Vagina (tissue), 2 donors: Measurements from ENCODE around the gene IL17RA. TPM values are rescaled to one million over a fixed set of nuclear protein-coding genes. Genes with fewer than 3 reads are reported as not detected.

Source experiments
- DNase-seq, 2 donors: peaks; one replicate each; pipeline ENCODE4 v3.0.0-alpha.2; 2017; ENCODE audit errors: extremely low spot score in 2 of 2
- H3K27ac ChIP-seq: fragments of 200-600 bp; sonication (generic); one replicate; pipeline ENCODE4 v1.5.1; 2019
- H3K27me3 ChIP-seq: fragments of 200-600 bp; sonication (generic); one replicate; pipeline ENCODE4 v1.5.1; 2019
- H3K36me3 ChIP-seq, 2 donors: fragments of 200-600 bp; sonication (generic); one replicate each; pipeline ENCODE4 v1.5.1; 2017 to 2019
- H3K4me1 ChIP-seq: fragments of 200-600 bp; sonication (generic); one replicate; pipeline ENCODE4 v1.5.1; 2019
- H3K4me3 ChIP-seq, 2 donors: fragments of 200-600 bp; sonication (generic); 1 replicate in 1 of 2; 2 replicates in 1 of 2; pipeline ENCODE4 v1.5.1; 2016 to 2019
- H3K9me3 ChIP-seq: fragments of 200-600 bp; sonication (generic); one replicate; pipeline ENCODE4 v1.5.1; 2019
- POLR2A ChIP-seq, 2 donors: fragments of 450-650 bp; IDR thresholded peaks; one replicate each; pipeline ENCODE4 v1.6.1; 2017; ENCODE audit warnings: antibody characterized with exemption in 2 of 2, mild to moderate bottlenecking in 2 of 2, moderate library complexity in 2 of 2
- POLR2AphosphoS5 ChIP-seq, 2 donors: sonication (generic); formaldehyde crosslinking; IDR thresholded peaks; one replicate each; pipeline ENCODE4 v1.9.0; 2017; ENCODE audit warnings: antibody characterized with exemption in 2 of 2, mild to moderate bottlenecking in 2 of 2, low read depth in 1 of 2; ENCODE audit not compliant: insufficient read depth in 1 of 2
- intact Hi-C: fragments of 100-400 bp; cut with DNase I; formaldehyde crosslinking; loops from one replicate; pipeline ENCODE4 v1.15.1; 2023
- total RNA-seq: library from RNA; depleted of rRNA; stranded (reverse); fragments of >200 nt; gene quantifications from one replicate; pipeline ENCODE4 v1.2.3, GENCODE V29; 2016
- TF ChIP-seq, protein P1 (sequence below), 3 experiments: fragments of 450-650 bp in 2 of 3; fragments of 200-600 bp in 1 of 3; sonication (generic) in 1 of 3; IDR thresholded peaks; one replicate each; pipeline ENCODE4 v1.5.1; 2017 to 2019; ENCODE audit warnings: antibody characterized with exemption in 3 of 3, mild to moderate bottlenecking in 2 of 3, moderate library complexity in 2 of 3

Gene IL17RA
- total RNA-seq, 1 donor from 2014 or later: 13.3 TPM

DNA sequence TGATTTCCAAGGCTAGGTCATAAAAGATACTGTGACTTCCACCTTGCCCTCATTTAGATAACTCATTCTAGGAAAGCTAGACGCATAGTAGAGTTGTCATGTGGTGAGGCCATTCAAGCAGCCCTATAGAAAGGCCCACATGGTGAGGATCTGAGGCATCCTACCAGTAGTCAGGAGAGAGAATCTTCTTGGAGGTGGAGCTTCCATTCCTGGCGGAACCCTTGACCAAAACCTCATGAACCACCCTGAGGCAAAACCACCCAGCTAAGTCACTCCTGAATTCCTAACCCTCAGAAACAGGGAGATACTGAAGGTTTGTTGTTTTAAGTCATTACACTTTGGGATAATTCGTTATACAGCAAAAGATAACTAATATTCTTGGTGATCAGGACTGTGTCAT lies 77.2 kb downstream of the IL17RA start:
- no peak overlapping the region for H3K27ac ChIP-seq
- intact Hi-C loops: loop anchor here (1.0 kb wide), 1 partner anchor 17 kb away; no protein-coding TSS in a partner anchor

DNA sequence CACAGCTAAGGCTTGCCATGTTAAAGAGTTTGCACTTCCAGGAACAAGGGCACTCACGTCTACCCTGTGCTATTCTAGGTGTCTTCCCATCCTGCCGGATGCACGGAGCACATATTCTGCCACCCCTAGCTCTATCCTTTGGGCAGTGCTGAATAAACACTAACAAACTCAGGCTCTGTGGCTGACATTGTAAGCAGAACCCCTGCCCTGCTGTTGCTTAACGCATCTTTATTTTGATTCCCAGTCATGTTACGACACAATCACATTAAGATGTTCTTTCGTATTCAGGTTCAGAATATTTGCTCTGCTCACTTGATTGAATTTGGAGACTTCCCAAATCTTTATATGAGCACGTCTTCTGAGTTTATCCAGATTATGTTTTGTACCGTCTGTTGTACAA lies 77.9 kb downstream of the IL17RA start:
- Histone ChIP-seq H3K9me3 (no peaks in the 10 kb centered on the region), H3K36me3 (no peaks in the 10 kb centered on the region), H3K27ac (no peak overlapping the region), H3K4me3 (no peak overlapping the region), H3K27me3 (no peaks in the 10 kb centered on the region), H3K4me1 (peaks cover 16% of the 10 kb centered on the region)
- no peak for DNase-seq
- TF ChIP-seq POLR2AphosphoS5 (IDR thresholded peaks at IDR 0.05; ENCODE audit: insufficient read depth in 1 of 2, low read depth in 1 of 2): no peak
- intact Hi-C loops: loop anchor here (1.0 kb wide), 1 partner anchor 17 kb away; no protein-coding TSS in a partner anchor

More for the DNA sequence above, 77.2 kb downstream of the IL17RA start:
- DNase-seq: no peak
- no peak for TF ChIP-seq POLR2AphosphoS5 (IDR thresholded peaks at IDR 0.05; ENCODE audit: insufficient read depth in 1 of 2, low read depth in 1 of 2)
- TF ChIP-seq POLR2A (IDR thresholded peaks at IDR 0.05): no peak
- TF ChIP-seq, protein P1, sequence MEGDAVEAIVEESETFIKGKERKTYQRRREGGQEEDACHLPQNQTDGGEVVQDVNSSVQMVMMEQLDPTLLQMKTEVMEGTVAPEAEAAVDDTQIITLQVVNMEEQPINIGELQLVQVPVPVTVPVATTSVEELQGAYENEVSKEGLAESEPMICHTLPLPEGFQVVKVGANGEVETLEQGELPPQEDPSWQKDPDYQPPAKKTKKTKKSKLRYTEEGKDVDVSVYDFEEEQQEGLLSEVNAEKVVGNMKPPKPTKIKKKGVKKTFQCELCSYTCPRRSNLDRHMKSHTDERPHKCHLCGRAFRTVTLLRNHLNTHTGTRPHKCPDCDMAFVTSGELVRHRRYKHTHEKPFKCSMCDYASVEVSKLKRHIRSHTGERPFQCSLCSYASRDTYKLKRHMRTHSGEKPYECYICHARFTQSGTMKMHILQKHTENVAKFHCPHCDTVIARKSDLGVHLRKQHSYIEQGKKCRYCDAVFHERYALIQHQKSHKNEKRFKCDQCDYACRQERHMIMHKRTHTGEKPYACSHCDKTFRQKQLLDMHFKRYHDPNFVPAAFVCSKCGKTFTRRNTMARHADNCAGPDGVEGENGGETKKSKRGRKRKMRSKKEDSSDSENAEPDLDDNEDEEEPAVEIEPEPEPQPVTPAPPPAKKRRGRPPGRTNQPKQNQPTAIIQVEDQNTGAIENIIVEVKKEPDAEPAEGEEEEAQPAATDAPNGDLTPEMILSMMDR (IDR thresholded peaks at IDR 0.05): no peak
- Histone ChIP-seq H3K27me3 (no peaks in the 10 kb centered on the region), H3K4me1 (peaks cover 22% of the 10 kb centered on the region), H3K4me3 (no peak overlapping the region), H3K36me3 (no peaks in the 10 kb centered on the region), H3K9me3 (no peaks in the 10 kb centered on the region)

DNA sequence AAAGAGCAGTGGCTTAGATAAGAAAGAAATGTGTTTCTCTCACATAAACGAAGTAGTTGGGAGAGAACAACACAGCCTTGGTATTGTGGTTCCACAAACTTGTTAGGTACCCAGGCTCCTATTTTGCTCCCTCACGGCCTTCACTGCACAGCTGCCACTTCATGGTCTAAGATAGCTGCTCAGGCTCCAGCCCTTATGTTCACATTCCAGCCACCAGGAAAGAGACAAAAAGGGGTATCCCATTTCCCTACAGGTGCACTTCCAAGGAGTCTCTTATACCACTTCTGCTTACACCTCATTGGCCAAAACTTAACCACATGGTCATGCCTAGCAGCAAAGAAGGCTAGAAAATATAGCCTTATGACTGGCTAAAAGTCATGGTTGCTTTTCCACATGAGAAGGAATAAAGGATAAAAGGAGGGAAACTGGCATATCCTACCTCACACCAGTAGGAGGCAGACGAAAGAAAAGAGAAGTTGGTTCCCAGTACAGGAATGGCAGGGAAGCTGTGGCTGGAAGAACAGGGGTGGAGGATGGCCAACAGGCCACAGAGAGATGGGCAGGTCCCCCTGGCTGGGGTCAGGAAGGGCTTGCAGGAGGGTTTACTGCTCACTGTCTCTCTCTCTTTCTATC lies 79.7 kb downstream of the IL17RA start:
- DNase-seq: no peak
- no peaks in the 10 kb centered on the region for H3K27me3 ChIP-seq
- no peak overlapping the region for H3K27ac ChIP-seq
- intact Hi-C loops: loop anchor here (5.0 kb wide), 1 partner anchor 77 kb away; no protein-coding TSS in a partner anchor
- H3K9me3 ChIP-seq: no peaks in the 10 kb centered on the region
- TF ChIP-seq POLR2AphosphoS5 (IDR thresholded peaks at IDR 0.05; ENCODE audit: insufficient read depth in 1 of 2, low read depth in 1 of 2): no peak
- TF ChIP-seq, protein P1 (IDR thresholded peaks at IDR 0.05): no peak
- TF ChIP-seq POLR2A (IDR thresholded peaks at IDR 0.05): no peak
- H3K4me1 ChIP-seq: peaks cover 10% of the 10 kb centered on the region
- H3K36me3 ChIP-seq: no peaks in the 10 kb centered on the region
- H3K4me3 ChIP-seq: no peak overlapping the region

Other genes starting within 250 kb of the IL17RA start
- gene GAB4, start 76.8 kb upstream of the IL17RA start, total RNA-seq: not detected
- not detected for gene TMEM121B, start 36.4 kb downstream of the IL17RA start, total RNA-seq
- gene HDHD5, start 74.3 kb downstream of the IL17RA start, total RNA-seq: 30.0 TPM
- gene ADA2, start 134.4 kb downstream of the IL17RA start, total RNA-seq: 4.7 TPM